ENCODE data around the gene SFXN5. TPM values are rescaled to one million over a fixed set of nuclear protein-coding genes. Genes with fewer than 3 reads are reported as not detected.

The SFXN5 gene
- total and polyA plus RNA-seq, 2 of the 8 experiments (the other 6 are each of a cell fraction or from before 2014, with no cell fraction given) = 29.3 to 33.1 TPM

DNA sequence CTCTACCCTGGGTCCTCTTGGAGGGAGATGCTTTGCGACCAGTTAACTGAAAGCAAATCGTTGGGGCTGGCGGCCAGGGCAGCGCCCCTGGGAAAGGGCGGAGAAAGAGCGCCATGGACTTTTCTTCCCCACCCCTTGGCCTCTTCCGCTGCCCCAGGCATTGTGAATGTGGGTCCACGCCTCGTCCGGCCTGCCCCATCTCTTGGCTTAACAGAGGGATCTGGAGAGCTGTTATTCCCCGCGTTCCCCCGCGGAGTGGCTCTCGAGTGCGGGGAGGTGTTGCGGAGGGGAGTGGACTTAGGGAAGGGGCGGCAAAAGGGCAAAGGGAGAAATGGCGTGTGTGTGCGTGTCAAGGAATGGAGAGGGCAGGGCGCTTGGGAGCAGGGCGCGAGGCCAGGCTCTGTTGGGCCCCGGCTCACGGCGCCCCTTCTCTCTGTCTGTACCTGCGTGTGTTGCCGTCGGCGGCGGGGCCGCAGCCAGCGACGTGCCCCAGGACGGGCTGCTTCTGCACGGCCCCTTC is 147.6 kb downstream of the SFXN5 start (continued):
- TF ChIP-seq CHD7 (IDR thresholded peaks at IDR 0.05; ENCODE audit: insufficient replicate concordance, low read length) = no peak
- no peak for TF ChIP-seq CREB1 (IDR thresholded peaks at IDR 0.05)
- TF ChIP-seq EP300 (IDR thresholded peaks at IDR 0.05; ENCODE audit: borderline replicate concordance in 1 of 2, low read depth in 2 of 2, low read length in 2 of 2) = no peak
- TF ChIP-seq CTBP2 (IDR thresholded peaks at IDR 0.05; ENCODE audit: borderline replicate concordance, insufficient read depth, insufficient read length, low read length) = peak; percentile 41
- no peak for TF ChIP-seq SP4 (IDR thresholded peaks at IDR 0.05; ENCODE audit: low read length)
- no peak for TF ChIP-seq SRF (IDR thresholded peaks at IDR 0.05; ENCODE audit: low read depth, low read length)
- no peak for TF ChIP-seq TEAD4 (IDR thresholded peaks at IDR 0.05; ENCODE audit: low read depth, low read length)
- no peak for TF ChIP-seq BACH1 (IDR thresholded peaks at IDR 0.05; ENCODE audit: low read length)
- peak; percentile 97 for TF ChIP-seq EZH2 (IDR thresholded peaks at IDR 0.05; ENCODE audit: low read depth, low read length, severe bottlenecking)
- no peak for TF ChIP-seq SAP30 (IDR thresholded peaks at IDR 0.05; ENCODE audit: insufficient read depth, insufficient replicate concordance, low read length)
- no peak for TF ChIP-seq SIRT6 (IDR thresholded peaks at IDR 0.05; ENCODE audit: low read length)
- TF ChIP-seq BCL11A (IDR thresholded peaks at IDR 0.05; ENCODE audit: low read depth in 2 of 2, low read length in 2 of 2) = no peak
